PC-3 (cell line): ENCODE results near the gene ZNF366. TPM values are rescaled to one million over a fixed set of nuclear protein-coding genes. Genes with fewer than 3 reads are reported as not detected.

ENCODE experiments used
- ATAC-seq: fragments of 200-7000 bp; cut with Tn5 transposase; 2 replicates; pipeline ENCODE4 v1.9.1; 2020; ENCODE audit warnings: mild to moderate bottlenecking, moderate library complexity
- BruUV-seq: library from RNA; stranded (reverse); fragments of 400-500 nt; replicated peaks from 2 replicates; lab custom pipeline; 2021; lab: Mats Ljungman, UMichigan
- CTCF ChIA-PET: fragments of 300-600 bp; sonication (Branson Sonifier 250); formaldehyde crosslinking; loops from one replicate; lab custom pipeline; 2022; ENCODE audit warnings: antibody characterized with exemption; lab: Charles Lee
- POLR2A ChIA-PET: fragments of 300-600 bp; sonication (Branson Sonifier 250); formaldehyde crosslinking; loops from one replicate; lab custom pipeline; 2022; ENCODE audit warnings: antibody characterized with exemption; ENCODE audit not compliant: unreplicated experiment; lab: Charles Lee
- DNase-seq: peaks from one replicate; pipeline ENCODE4 v3.0.0-alpha.2; 2015
- H2AFZ ChIP-seq: fragments of 300-600 bp; sonication (generic); 2 replicates; pipeline ENCODE4 v1.6.0; 2016; ENCODE audit warnings: antibody characterized with exemption, low read length
- H3F3A ChIP-seq: fragments of 300-600 bp; sonication (generic); one replicate; pipeline ENCODE4 v1.6.0; 2017; ENCODE audit warnings: antibody characterized with exemption, low read length, control low read depth, mild to moderate bottlenecking; ENCODE audit not compliant: unreplicated experiment
- H3K27ac ChIP-seq: fragments of 300-600 bp; sonication (generic); 2 replicates; pipeline ENCODE4 v1.5.1; 2016; ENCODE audit warnings: mild to moderate bottlenecking, low read length
- H3K27me3 ChIP-seq: fragments of 300-600 bp; sonication (generic); 2 replicates; pipeline ENCODE4 v1.6.1; 2016; ENCODE audit warnings: low read length, mixed read lengths
- H3K36me3 ChIP-seq: fragments of 300-600 bp; sonication (generic); 2 replicates; pipeline ENCODE4 v1.6.1; 2016; ENCODE audit warnings: low read depth, mixed run types, low read length, mixed read lengths
- H3K4me1 ChIP-seq: fragments of 300-600 bp; sonication (generic); 2 replicates; pipeline ENCODE4 v1.5.1; 2016; ENCODE audit warnings: low read length; ENCODE audit not compliant: insufficient read depth
- H3K4me2 ChIP-seq: fragments of 300-600 bp; sonication (generic); 2 replicates; pipeline ENCODE4 v1.6.0; 2016; ENCODE audit warnings: low read length
- H3K4me3 ChIP-seq: fragments of 300-600 bp; sonication (generic); 2 replicates; pipeline ENCODE4 v1.5.1; 2016; ENCODE audit warnings: mild to moderate bottlenecking, low read length, mixed read lengths
- H3K79me2 ChIP-seq: fragments of 300-600 bp; sonication (generic); 2 replicates; pipeline ENCODE4 v1.6.1; 2017; ENCODE audit warnings: low read length, mixed read lengths
- H3K9ac ChIP-seq: fragments of 300-600 bp; sonication (generic); 2 replicates; pipeline ENCODE4 v1.6.0; 2016; ENCODE audit warnings: mild to moderate bottlenecking, low read length
- H3K9me2 ChIP-seq: fragments of 300-600 bp; sonication (generic); replicated peaks from 2 replicates; pipeline ENCODE4 v1.6.1; 2016; ENCODE audit warnings: mixed run types, low read length, mixed read lengths
- H3K9me3 ChIP-seq: fragments of 300-600 bp; sonication (generic); 2 replicates; pipeline ENCODE4 v1.6.1; 2016; ENCODE audit warnings: low read length, mixed read lengths
- H4K20me1 ChIP-seq: fragments of 300-600 bp; sonication (generic); 2 replicates; pipeline ENCODE4 v1.6.1; 2016; ENCODE audit warnings: low read length, mixed read lengths
- EZH2 ChIP-seq: fragments of 300-600 bp; sonication (generic); IDR thresholded peaks from one replicate; pipeline ENCODE4 v1.6.1; 2017; ENCODE audit warnings: antibody characterized with exemption, mild to moderate bottlenecking, low read length; ENCODE audit not compliant: unreplicated experiment
- EZH2phosphoT487 ChIP-seq: fragments of 300-600 bp; sonication (generic); IDR thresholded peaks from 2 replicates; pipeline ENCODE4 v1.6.1; 2018; ENCODE audit warnings: mild to moderate bottlenecking, antibody characterized with exemption, low read length, borderline replicate concordance
- intact Hi-C: fragments of 100-400 bp; cut with micrococcal nuclease; formaldehyde crosslinking; loops from 2 replicates; pipeline ENCODE4 v1.9.0; 2023
- total RNA-seq: library from RNA; depleted of rRNA; stranded (reverse); fragments of >200 nt; gene quantifications from 2 replicates; pipeline ENCODE4 v1.2.3, GENCODE V29; 2014
- TF ChIP-seq, protein P1 (sequence below): fragments of 300-600 bp; sonication (generic); conservative IDR thresholded peaks from 2 replicates; pipeline ENCODE4 v1.5.1; 2017; ENCODE audit warnings: antibody characterized with exemption, low read depth, mild to moderate bottlenecking, low read length

Gene ZNF366
- total RNA-seq, 1 experiment from 2014 or later: not detected

DNA sequence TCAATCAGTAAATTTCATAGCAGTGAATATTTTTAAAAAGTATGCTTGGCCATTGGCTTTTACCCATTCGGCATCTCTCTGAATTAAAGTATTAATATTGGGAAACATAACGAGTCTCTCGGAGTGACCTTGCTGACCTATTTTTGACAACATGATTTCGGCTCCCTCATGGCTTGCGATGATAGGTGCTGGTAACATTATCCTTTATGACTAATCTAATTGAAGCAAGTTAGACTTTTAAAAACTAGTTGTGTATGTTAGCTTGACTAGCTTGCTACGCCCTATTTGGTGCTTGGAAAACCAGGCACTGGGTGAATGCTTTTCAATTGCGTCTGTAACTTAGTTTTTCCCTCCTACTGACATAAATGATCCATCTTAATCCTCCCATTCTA, 1.1 kb downstream of the ZNF366 start:
- TF ChIP-seq EZH2: no peak
- TF ChIP-seq, protein P1, sequence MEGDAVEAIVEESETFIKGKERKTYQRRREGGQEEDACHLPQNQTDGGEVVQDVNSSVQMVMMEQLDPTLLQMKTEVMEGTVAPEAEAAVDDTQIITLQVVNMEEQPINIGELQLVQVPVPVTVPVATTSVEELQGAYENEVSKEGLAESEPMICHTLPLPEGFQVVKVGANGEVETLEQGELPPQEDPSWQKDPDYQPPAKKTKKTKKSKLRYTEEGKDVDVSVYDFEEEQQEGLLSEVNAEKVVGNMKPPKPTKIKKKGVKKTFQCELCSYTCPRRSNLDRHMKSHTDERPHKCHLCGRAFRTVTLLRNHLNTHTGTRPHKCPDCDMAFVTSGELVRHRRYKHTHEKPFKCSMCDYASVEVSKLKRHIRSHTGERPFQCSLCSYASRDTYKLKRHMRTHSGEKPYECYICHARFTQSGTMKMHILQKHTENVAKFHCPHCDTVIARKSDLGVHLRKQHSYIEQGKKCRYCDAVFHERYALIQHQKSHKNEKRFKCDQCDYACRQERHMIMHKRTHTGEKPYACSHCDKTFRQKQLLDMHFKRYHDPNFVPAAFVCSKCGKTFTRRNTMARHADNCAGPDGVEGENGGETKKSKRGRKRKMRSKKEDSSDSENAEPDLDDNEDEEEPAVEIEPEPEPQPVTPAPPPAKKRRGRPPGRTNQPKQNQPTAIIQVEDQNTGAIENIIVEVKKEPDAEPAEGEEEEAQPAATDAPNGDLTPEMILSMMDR: no peak
- no peak for TF ChIP-seq EZH2phosphoT487
- intact Hi-C loops: no loop called here
- H3F3A ChIP-seq: no peaks in the 10 kb centered on the region
- no peaks in the 10 kb centered on the region for H3K79me2 ChIP-seq
- H3K9ac ChIP-seq: no peak overlapping the region
- H4K20me1 ChIP-seq: no peaks in the 10 kb centered on the region
- no peaks in the 10 kb centered on the region for H3K27me3 ChIP-seq
- H3K9me2 ChIP-seq: no peaks in the 10 kb centered on the region
- BruUV-seq: no TSS peak
- H3K36me3 ChIP-seq: no peaks in the 10 kb centered on the region
- POLR2A ChIA-PET: no interaction called here
- CTCF ChIA-PET: no interaction called here
- H3K4me1 ChIP-seq: peaks cover 34% of the 10 kb centered on the region
- no peak overlapping the region for H2AFZ ChIP-seq
- DNase-seq: no peak
- no peak for ATAC-seq
- H3K4me3 ChIP-seq: no peak overlapping the region
- no peaks in the 10 kb centered on the region for H3K9me3 ChIP-seq
- no peak overlapping the region for H3K4me2 ChIP-seq
- H3K27ac ChIP-seq: no peak overlapping the region

DNA sequence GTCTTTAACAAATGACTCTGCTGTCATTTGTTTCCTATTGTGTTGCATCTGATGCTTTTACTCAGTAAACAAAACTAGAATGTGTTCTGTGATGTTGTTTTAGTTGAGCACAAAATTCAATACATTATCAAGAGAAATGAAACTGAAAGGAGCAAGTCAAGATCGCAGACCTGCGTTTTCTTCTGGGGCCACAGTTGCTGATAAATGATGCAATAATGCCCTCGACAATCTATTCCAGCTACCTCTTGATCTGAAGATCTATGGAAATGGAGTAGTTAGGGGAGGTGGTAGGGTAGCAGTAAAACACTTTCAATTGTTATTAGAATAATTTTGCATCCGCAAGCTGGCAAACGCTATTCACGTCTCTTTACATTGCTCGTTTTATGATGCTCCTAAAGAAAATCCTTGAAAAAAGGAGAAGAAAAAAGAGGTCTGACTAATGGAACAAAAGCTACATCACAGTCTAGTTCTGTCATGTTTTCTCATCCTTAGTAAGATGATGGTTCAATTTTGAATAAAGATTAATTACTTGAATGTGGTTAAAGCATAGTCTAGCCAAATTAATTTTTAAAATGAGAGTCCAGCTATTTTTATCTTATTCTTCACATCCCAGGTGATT, 1.6 kb downstream of the ZNF366 start:
- peaks cover 29% of the 10 kb centered on the region for H3K4me1 ChIP-seq
- no peaks in the 10 kb centered on the region for H3K27me3 ChIP-seq
- DNase-seq (no peak), ATAC-seq (no peak)
- POLR2A ChIA-PET: no interaction called here
- no peaks in the 10 kb centered on the region for H4K20me1 ChIP-seq
- H3K36me3 ChIP-seq: no peaks in the 10 kb centered on the region
- BruUV-seq: no TSS peak
- intact Hi-C loops: no loop called here
- H3K27ac ChIP-seq: no peak overlapping the region
- H3K9ac ChIP-seq: no peak overlapping the region
- H3K79me2 ChIP-seq: no peaks in the 10 kb centered on the region
- no peak for TF ChIP-seq EZH2
- no peak for TF ChIP-seq EZH2phosphoT487
- TF ChIP-seq, protein P1: no peak
- no peaks in the 10 kb centered on the region for H3K9me2 ChIP-seq
- no peaks in the 10 kb centered on the region for H3K9me3 ChIP-seq
- no peak overlapping the region for H3K4me2 ChIP-seq
- no peak overlapping the region for H3K4me3 ChIP-seq
- H3F3A ChIP-seq: no peaks in the 10 kb centered on the region
- CTCF ChIA-PET: no interaction called here
- no peak overlapping the region for H2AFZ ChIP-seq

DNA sequence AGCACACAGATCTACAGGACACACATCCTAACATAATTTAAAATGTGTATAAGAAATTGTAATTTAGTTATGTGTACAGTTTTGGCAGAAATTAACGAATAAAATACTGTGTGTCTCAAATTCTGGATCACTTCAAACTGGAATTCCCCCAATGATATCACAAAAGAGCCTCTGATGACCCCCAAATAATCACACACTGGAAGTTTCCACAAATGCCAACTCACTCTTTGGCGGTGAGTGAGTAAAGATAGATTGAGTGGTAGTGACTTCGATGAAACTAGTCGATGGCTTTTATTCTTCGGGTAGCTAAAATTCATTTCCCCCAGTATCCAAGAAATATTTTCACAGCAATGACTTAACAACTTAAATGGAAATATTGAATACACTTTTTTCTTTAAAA, 2.2 kb downstream of the ZNF366 start:
- intact Hi-C loops: no loop called here
- Histone ChIP-seq H3K27me3 (no peaks in the 10 kb centered on the region), H3K79me2 (no peaks in the 10 kb centered on the region), H3K9ac (no peak overlapping the region), H3K9me3 (no peaks in the 10 kb centered on the region), H3K36me3 (no peaks in the 10 kb centered on the region), H3K4me2 (0 out of 2 replicates have a peak overlapping the region, but pooled peaks have one; percentile 67), H3K27ac (peak overlapping the region; percentile 64), H3K4me1 (peaks cover 23% of the 10 kb centered on the region), H3K4me3 (no peak overlapping the region), H4K20me1 (no peaks in the 10 kb centered on the region), H3F3A (no peaks in the 10 kb centered on the region), H2AFZ (no peak overlapping the region; the same call in 1 of the 2 replicates), H3K9me2 (no peaks in the 10 kb centered on the region)
- no TSS peak for BruUV-seq
- DNase-seq: no peak
- CTCF ChIA-PET: no interaction called here
- no peak for ATAC-seq
- no peak for TF ChIP-seq EZH2phosphoT487
- TF ChIP-seq EZH2: no peak
- TF ChIP-seq, protein P1: no peak
- POLR2A ChIA-PET: no interaction called here
